Measurements from ENCODE around the gene FNDC3A.

- no peak for TF ChIP-seq CTCF (IDR thresholded peaks at IDR 0.05)
- no peak for TF ChIP-seq POLR2A (IDR thresholded peaks at IDR 0.05)
These were observed 20.2 kb upstream of the FNDC3A start for GRCh38 chr13:48955536-48955935.
